H9 (cell line): ENCODE data around the gene YIPF3. TPM values are rescaled to one million over a fixed set of nuclear protein-coding genes. Genes with fewer than 3 reads are reported as not detected.

Experiments
- DNase-seq: peaks from one replicate; pipeline ENCODE4 v3.0.0-alpha.2; 2017
- H2AFZ ChIP-seq: one replicate; pipeline ENCODE4 v1.6.1; 2013; ENCODE audit warnings: mild to moderate bottlenecking, low read length, control low read depth, moderate library complexity
- H2AK5ac ChIP-seq: 2 replicates; pipeline ENCODE4 v1.6.1; 2013; ENCODE audit warnings: low read length, control low read depth, mixed read lengths; ENCODE audit not compliant: insufficient read length
- H2BK120ac ChIP-seq: one replicate; pipeline ENCODE4 v1.6.1; 2013; ENCODE audit warnings: low read depth, mild to moderate bottlenecking, low read length, control low read depth, inconsistent platforms; ENCODE audit not compliant: poor library complexity, severe bottlenecking
- H2BK12ac ChIP-seq: 2 replicates; pipeline ENCODE4 v1.6.1; 2013; ENCODE audit warnings: low read length, control low read depth, mixed read lengths, low read depth; ENCODE audit not compliant: insufficient read length
- H2BK15ac ChIP-seq: 2 replicates; pipeline ENCODE4 v1.6.1; 2013; ENCODE audit warnings: low read depth, low read length, control low read depth
- H2BK20ac ChIP-seq: one replicate; pipeline ENCODE4 v1.6.1; 2013; ENCODE audit warnings: low read depth, mild to moderate bottlenecking, low read length, control low read depth, inconsistent platforms; ENCODE audit not compliant: poor library complexity, severe bottlenecking
- H2BK5ac ChIP-seq: 2 replicates; pipeline ENCODE4 v1.6.1; 2013; ENCODE audit warnings: low read length, control low read depth, mixed read lengths; ENCODE audit not compliant: insufficient read length
- H3K14ac ChIP-seq: 2 replicates; pipeline ENCODE4 v1.6.1; 2013; ENCODE audit warnings: low read length, control low read depth; ENCODE audit not compliant: insufficient read depth
- H3K18ac ChIP-seq: 2 replicates; pipeline ENCODE4 v1.6.1; 2013; ENCODE audit warnings: low read depth, mild to moderate bottlenecking, mixed read lengths, low read length, control low read depth; ENCODE audit not compliant: insufficient read length
- H3K23ac ChIP-seq: 2 replicates; pipeline ENCODE4 v1.6.1; 2013; ENCODE audit warnings: low read length, control low read depth, mixed read lengths, low read depth; ENCODE audit not compliant: insufficient read length
- H3K23me2 ChIP-seq: 2 replicates; pipeline ENCODE4 v1.6.1; 2013; ENCODE audit warnings: low read depth, mild to moderate bottlenecking, mixed read lengths, low read length, control low read depth; ENCODE audit not compliant: insufficient read length, poor library complexity, severe bottlenecking
- H3K27ac ChIP-seq: 2 replicates; pipeline ENCODE4 v1.5.1; 2013; ENCODE audit warnings: low read length, control low read depth, mixed read lengths, low read depth; ENCODE audit not compliant: insufficient read length
- H3K27me3 ChIP-seq: 2 replicates; pipeline ENCODE4 v1.6.1; 2013; ENCODE audit warnings: low read length, control low read depth, inconsistent platforms; ENCODE audit not compliant: insufficient read depth
- H3K4ac ChIP-seq: 2 replicates; pipeline ENCODE4 v1.6.1; 2013; ENCODE audit warnings: low read depth, mild to moderate bottlenecking, control low read depth, inconsistent platforms, low read length, moderate library complexity
- H3K4me1 ChIP-seq: 2 replicates; pipeline ENCODE4 v1.6.1; 2013; ENCODE audit warnings: low read length, control low read depth, inconsistent platforms; ENCODE audit not compliant: insufficient read depth
- H3K4me2 ChIP-seq: 2 replicates; pipeline ENCODE4 v1.6.1; 2013; ENCODE audit warnings: low read length, control low read depth, mixed read lengths; ENCODE audit not compliant: insufficient read length, insufficient read depth
- H3K56ac ChIP-seq: 2 replicates; pipeline ENCODE4 v1.6.1; 2013; ENCODE audit warnings: low read depth, mild to moderate bottlenecking, mixed read lengths, low read length, control low read depth; ENCODE audit not compliant: insufficient read length
- H3K79me1 ChIP-seq: 2 replicates; pipeline ENCODE4 v1.6.1; 2013; ENCODE audit warnings: low read depth, mild to moderate bottlenecking, moderate library complexity, low read length, control low read depth, inconsistent platforms; ENCODE audit not compliant: insufficient read depth, poor library complexity, severe bottlenecking
- H3K79me2 ChIP-seq: 2 replicates; pipeline ENCODE4 v1.6.1; 2013; ENCODE audit warnings: low read length, control low read depth, inconsistent platforms; ENCODE audit not compliant: insufficient read depth
- H3K9ac ChIP-seq: 2 replicates; pipeline ENCODE4 v1.6.1; 2013; ENCODE audit warnings: low read length, control low read depth, mixed read lengths; ENCODE audit not compliant: insufficient read length; ENCODE audit errors: extremely low read depth
- H3K9me3 ChIP-seq: one replicate; pipeline ENCODE4 v1.6.1; 2013; ENCODE audit warnings: low read depth, low read length, inconsistent platforms; ENCODE audit not compliant: control insufficient read depth
- H3T11ph ChIP-seq: one replicate; pipeline ENCODE4 v1.6.1; 2013; ENCODE audit warnings: mild to moderate bottlenecking, low read length, control low read depth, inconsistent platforms
- H4K20me1 ChIP-seq: one replicate; pipeline ENCODE4 v1.6.1; 2013; ENCODE audit not compliant: control insufficient read depth, insufficient read length, insufficient read depth
- H4K5ac ChIP-seq: 2 replicates; pipeline ENCODE4 v1.6.1; 2013; ENCODE audit warnings: low read depth, mild to moderate bottlenecking, mixed read lengths, low read length, control low read depth; ENCODE audit not compliant: insufficient read length
- H4K8ac ChIP-seq: replicated peaks from 2 replicates; pipeline ENCODE4 v1.6.1; 2013; ENCODE audit warnings: low read length, control low read depth, mixed read lengths, low read depth; ENCODE audit not compliant: insufficient read length
- H4K91ac ChIP-seq: 2 replicates; pipeline ENCODE4 v1.6.1; 2013; ENCODE audit warnings: low read depth, mild to moderate bottlenecking, moderate library complexity, mixed read lengths, low read length, control low read depth; ENCODE audit not compliant: insufficient read length
- H3K27ac Mint-ChIP-seq, 3 experiments: 2 replicates in 2 of 3; 3 replicates in 1 of 3; pipeline ENCODE4 v1.8.0; 2020 to 2021; ENCODE audit warnings: mixed read lengths in 3 of 3, mild to moderate bottlenecking in 1 of 3, moderate library complexity in 1 of 3
- H3K27me3 Mint-ChIP-seq: 2 replicates; pipeline ENCODE4 v1.8.0; 2021; ENCODE audit warnings: low read depth, mild to moderate bottlenecking, moderate library complexity, mixed read lengths
- H3K36me3 Mint-ChIP-seq, 3 experiments: 2 replicates in 2 of 3; 3 replicates in 1 of 3; pipeline ENCODE4 v1.8.0; 2020 to 2021; ENCODE audit warnings: low read depth in 3 of 3, mixed read lengths in 3 of 3; ENCODE audit not compliant: insufficient read depth in 1 of 3
- H3K4me1 Mint-ChIP-seq, 2 experiments: 2 replicates each; pipeline ENCODE4 v1.8.0; 2020; ENCODE audit warnings: mixed read lengths in 2 of 2
- H3K4me3 Mint-ChIP-seq, 2 experiments: 2 replicates in 1 of 2; 3 replicates in 1 of 2; pipeline ENCODE4 v1.8.0; 2020 to 2021; ENCODE audit warnings: mild to moderate bottlenecking in 2 of 2, mixed read lengths in 2 of 2, moderate library complexity in 1 of 2
- H3K9me3 Mint-ChIP-seq, 2 experiments: 2 replicates in 1 of 2; 3 replicates in 1 of 2; pipeline ENCODE4 v1.8.0; 2020; ENCODE audit warnings: mild to moderate bottlenecking in 2 of 2, mixed read lengths in 2 of 2, moderate library complexity in 1 of 2
- CTCF ChIP-seq: fragments of 200-600 bp; sonication (generic); conservative IDR thresholded peaks from 3 replicates; pipeline ENCODE4 v1.8.0; 2021; ENCODE audit warnings: antibody characterized with exemption, mild to moderate bottlenecking
- WGBS: extraction: QIAGEN DNeasy Blood & Tissue Kit; methylation state at CpG from one replicate; pipeline ENCODE4 v1.1.7; 2013; ENCODE audit warnings: missing lambda C conversion rate, low lambda C conversion rate, mixed read lengths; ENCODE audit not compliant: insufficient read length; ENCODE audit errors: extremely low coverage; 5-methylcytosine and 5-hydroxymethylcytosine counted together
- total RNA-seq: library from RNA; stranded (reverse); gene quantifications from 2 replicates; pipeline ENCODE4 v1.2.1, GENCODE V29; 2021

Gene YIPF3
- total RNA-seq, 1 experiment from 2014 or later: 84.5 TPM

DNA sequence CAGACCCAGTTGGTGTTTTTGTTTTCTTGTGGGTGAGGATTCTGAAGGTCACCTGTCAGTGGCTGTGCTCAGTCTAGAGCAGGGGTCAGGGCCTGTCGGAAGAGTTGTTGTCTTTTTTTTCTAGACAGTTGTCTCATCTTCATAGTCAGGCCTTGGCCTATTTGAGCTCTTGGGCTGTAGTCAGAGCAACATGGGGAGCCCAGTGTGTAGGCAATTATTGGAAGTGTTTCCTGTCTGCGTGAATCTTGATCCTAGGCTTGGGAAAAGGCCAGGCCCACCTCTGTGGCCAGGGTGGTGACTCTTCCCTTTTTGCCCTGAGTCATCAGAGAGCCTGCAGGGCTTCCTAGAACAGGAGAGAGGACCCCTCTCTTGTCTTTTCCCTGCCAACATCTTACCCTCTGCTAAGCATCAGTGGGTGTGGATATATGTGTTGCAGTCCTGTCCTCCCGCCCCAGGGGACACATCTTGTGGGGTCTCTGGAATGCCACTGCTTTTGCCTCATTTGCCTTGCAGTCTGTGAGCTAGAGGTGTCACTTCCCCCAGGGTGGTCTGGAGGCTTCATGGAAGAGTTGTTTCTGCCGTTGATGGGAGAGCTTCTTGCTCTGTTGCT lies 28.0 kb downstream of the YIPF3 start:
- no peak overlapping the region for H2BK20ac ChIP-seq
- no peak overlapping the region for H3K18ac ChIP-seq
- H3K27ac Mint-ChIP-seq: peak overlapping the region in 2 of 3 experiments; percentile 20 to 73; a peak in 4 of 7 replicates
- H4K20me1 ChIP-seq: no peaks in the 10 kb centered on the region
- H3K4me1 ChIP-seq: peaks cover 3% of the 10 kb centered on the region; the same call in 1 of the 2 replicates
- no peak overlapping the region for H2BK5ac ChIP-seq
- no peak overlapping the region for H3K14ac ChIP-seq
- TF ChIP-seq CTCF: no peak
- no peak for DNase-seq
- no peaks in the 10 kb centered on the region for H3K23me2 ChIP-seq
- no peaks in the 10 kb centered on the region for H3K27me3 Mint-ChIP-seq
- no peak overlapping the region for H4K8ac ChIP-seq
- no peak overlapping the region for H3K23ac ChIP-seq
- H3T11ph ChIP-seq: no peak overlapping the region
- no peak overlapping the region for H4K91ac ChIP-seq
- H3K4me2 ChIP-seq: no peak overlapping the region
- no CpG with 5 or more reads among the region's 4 CpGs for WGBS
- H2AFZ ChIP-seq: no peak overlapping the region
- H2AK5ac ChIP-seq: no peak overlapping the region
- H3K56ac ChIP-seq: no peak overlapping the region
- no peak overlapping the region for H3K27ac ChIP-seq
- no peak overlapping the region for H4K5ac ChIP-seq
- H2BK120ac ChIP-seq: no peak overlapping the region
- peaks cover 18 to 23% of the 10 kb centered on the region in 2 experiments for H3K4me1 Mint-ChIP-seq
- no peak overlapping the region for H3K4me3 Mint-ChIP-seq
- H3K9ac ChIP-seq: no peak overlapping the region
- no peak overlapping the region for H2BK12ac ChIP-seq
- H2BK15ac ChIP-seq: no peak overlapping the region
- H3K79me2 ChIP-seq: peaks cover 6% of the 10 kb centered on the region; the same call in 1 of the 2 replicates
- H3K4ac ChIP-seq: no peak overlapping the region
- peaks cover 0 to 4% (median 0%) of the 10 kb centered on the region in 3 experiments; a peak in 3 of 7 replicates for H3K36me3 Mint-ChIP-seq
- peaks cover 16% of the 10 kb centered on the region for H3K79me1 ChIP-seq
- H3K27me3 ChIP-seq: no peaks in the 10 kb centered on the region
- H3K9me3 ChIP-seq: no peaks in the 10 kb centered on the region
- no peaks in the 10 kb centered on the region for H3K9me3 Mint-ChIP-seq
